Subcutaneous preadipocyte (primary cell): ENCODE data around the gene CCDC102B. TPM values are rescaled to one million over a fixed set of nuclear protein-coding genes. Genes with fewer than 3 reads are reported as not detected.

Experiments used
- small RNA-seq: library from RNA; depleted of rRNA; stranded (forward); fragments of <200 nt; gene quantifications from one replicate; pipeline ENCODE3, GENCODE V24; 2012
- total RNA-seq: library from RNA; depleted of rRNA; stranded (reverse); fragments of >200 nt; gene quantifications from 2 replicates; pipeline ENCODE4 v1.2.3, GENCODE V29; 2012

The CCDC102B gene
- 7.3 and 9.8 TPM in 2 replicates for total RNA-seq

DNA sequence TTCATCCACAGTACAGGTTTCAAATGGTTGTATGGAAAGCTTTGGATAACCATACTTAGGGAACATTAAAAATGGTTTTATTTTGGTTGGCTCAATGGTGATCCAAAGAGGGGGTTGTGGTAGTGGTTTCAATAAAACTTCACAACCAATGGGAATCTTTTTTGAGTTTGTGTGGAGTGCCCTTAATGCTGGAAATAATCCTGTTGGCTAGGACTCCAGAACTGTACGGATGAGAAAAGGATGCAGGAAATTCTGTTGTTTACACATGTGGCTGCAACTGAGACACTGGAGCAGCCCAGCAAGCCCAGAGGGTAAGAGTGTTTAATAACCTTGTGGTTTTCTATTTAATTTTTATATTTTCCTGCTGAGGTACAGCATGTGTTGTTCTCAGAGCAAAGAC is at the start of gene CCDC102B:
CCDC102B (plus strand) TSS at position 210 of the 400 bp plus-strand sequence. CDS start 38,684 bp downstream, outside the sequence.

Small RNA genes within 50 kb of the gene (small RNA-seq; reads per million reads assigned to genes)
- gene RNU6-39P = 1.0 reads per million, percentile 59 among the genes with 10 or more reads in this experiment

Other genes with a start within 250 kb of the CCDC102B start
- 68.0 and 75.9 TPM in 2 replicates for gene TMX3, start 83.0 kb upstream of the CCDC102B start, total RNA-seq